H9 (cell line): ENCODE results near the gene AHNAK. TPM values are rescaled to one million over a fixed set of nuclear protein-coding genes. Genes with fewer than 3 reads are reported as not detected.
A peak's percentile ranks its signal among the peaks of the same experiment; 100 is the strongest.

ENCODE experiments used
- DNase-seq: peaks from one replicate; pipeline ENCODE4 v3.0.0-alpha.2; 2017
- H2AFZ ChIP-seq: one replicate; pipeline ENCODE4 v1.6.1; 2013; ENCODE audit warnings: mild to moderate bottlenecking, low read length, control low read depth, moderate library complexity
- H2AK5ac ChIP-seq: 2 replicates; pipeline ENCODE4 v1.6.1; 2013; ENCODE audit warnings: low read length, control low read depth, mixed read lengths; ENCODE audit not compliant: insufficient read length
- H2BK120ac ChIP-seq: one replicate; pipeline ENCODE4 v1.6.1; 2013; ENCODE audit warnings: low read depth, mild to moderate bottlenecking, low read length, control low read depth, inconsistent platforms; ENCODE audit not compliant: poor library complexity, severe bottlenecking
- H2BK12ac ChIP-seq: 2 replicates; pipeline ENCODE4 v1.6.1; 2013; ENCODE audit warnings: low read length, control low read depth, mixed read lengths, low read depth; ENCODE audit not compliant: insufficient read length
- H2BK15ac ChIP-seq: 2 replicates; pipeline ENCODE4 v1.6.1; 2013; ENCODE audit warnings: low read depth, low read length, control low read depth
- H2BK20ac ChIP-seq: one replicate; pipeline ENCODE4 v1.6.1; 2013; ENCODE audit warnings: low read depth, mild to moderate bottlenecking, low read length, control low read depth, inconsistent platforms; ENCODE audit not compliant: poor library complexity, severe bottlenecking
- H2BK5ac ChIP-seq: 2 replicates; pipeline ENCODE4 v1.6.1; 2013; ENCODE audit warnings: low read length, control low read depth, mixed read lengths; ENCODE audit not compliant: insufficient read length
- H3K14ac ChIP-seq: 2 replicates; pipeline ENCODE4 v1.6.1; 2013; ENCODE audit warnings: low read length, control low read depth; ENCODE audit not compliant: insufficient read depth
- H3K18ac ChIP-seq: 2 replicates; pipeline ENCODE4 v1.6.1; 2013; ENCODE audit warnings: low read depth, mild to moderate bottlenecking, mixed read lengths, low read length, control low read depth; ENCODE audit not compliant: insufficient read length
- H3K23ac ChIP-seq: 2 replicates; pipeline ENCODE4 v1.6.1; 2013; ENCODE audit warnings: low read length, control low read depth, mixed read lengths, low read depth; ENCODE audit not compliant: insufficient read length
- H3K23me2 ChIP-seq: 2 replicates; pipeline ENCODE4 v1.6.1; 2013; ENCODE audit warnings: low read depth, mild to moderate bottlenecking, mixed read lengths, low read length, control low read depth; ENCODE audit not compliant: insufficient read length, poor library complexity, severe bottlenecking
- H3K27ac ChIP-seq: 2 replicates; pipeline ENCODE4 v1.5.1; 2013; ENCODE audit warnings: low read length, control low read depth, mixed read lengths, low read depth; ENCODE audit not compliant: insufficient read length
- H3K27me3 ChIP-seq: 2 replicates; pipeline ENCODE4 v1.6.1; 2013; ENCODE audit warnings: low read length, control low read depth, inconsistent platforms; ENCODE audit not compliant: insufficient read depth
- H3K4ac ChIP-seq: 2 replicates; pipeline ENCODE4 v1.6.1; 2013; ENCODE audit warnings: low read depth, mild to moderate bottlenecking, control low read depth, inconsistent platforms, low read length, moderate library complexity
- H3K4me1 ChIP-seq: 2 replicates; pipeline ENCODE4 v1.6.1; 2013; ENCODE audit warnings: low read length, control low read depth, inconsistent platforms; ENCODE audit not compliant: insufficient read depth
- H3K4me2 ChIP-seq: 2 replicates; pipeline ENCODE4 v1.6.1; 2013; ENCODE audit warnings: low read length, control low read depth, mixed read lengths; ENCODE audit not compliant: insufficient read length, insufficient read depth
- H3K56ac ChIP-seq: 2 replicates; pipeline ENCODE4 v1.6.1; 2013; ENCODE audit warnings: low read depth, mild to moderate bottlenecking, mixed read lengths, low read length, control low read depth; ENCODE audit not compliant: insufficient read length
- H3K79me1 ChIP-seq: 2 replicates; pipeline ENCODE4 v1.6.1; 2013; ENCODE audit warnings: low read depth, mild to moderate bottlenecking, moderate library complexity, low read length, control low read depth, inconsistent platforms; ENCODE audit not compliant: insufficient read depth, poor library complexity, severe bottlenecking
- H3K79me2 ChIP-seq: 2 replicates; pipeline ENCODE4 v1.6.1; 2013; ENCODE audit warnings: low read length, control low read depth, inconsistent platforms; ENCODE audit not compliant: insufficient read depth
- H3K9ac ChIP-seq: 2 replicates; pipeline ENCODE4 v1.6.1; 2013; ENCODE audit warnings: low read length, control low read depth, mixed read lengths; ENCODE audit not compliant: insufficient read length; ENCODE audit errors: extremely low read depth
- H3K9me3 ChIP-seq: one replicate; pipeline ENCODE4 v1.6.1; 2013; ENCODE audit warnings: low read depth, low read length, inconsistent platforms; ENCODE audit not compliant: control insufficient read depth
- H3T11ph ChIP-seq: one replicate; pipeline ENCODE4 v1.6.1; 2013; ENCODE audit warnings: mild to moderate bottlenecking, low read length, control low read depth, inconsistent platforms
- H4K20me1 ChIP-seq: one replicate; pipeline ENCODE4 v1.6.1; 2013; ENCODE audit not compliant: control insufficient read depth, insufficient read length, insufficient read depth
- H4K5ac ChIP-seq: 2 replicates; pipeline ENCODE4 v1.6.1; 2013; ENCODE audit warnings: low read depth, mild to moderate bottlenecking, mixed read lengths, low read length, control low read depth; ENCODE audit not compliant: insufficient read length
- H4K8ac ChIP-seq: replicated peaks from 2 replicates; pipeline ENCODE4 v1.6.1; 2013; ENCODE audit warnings: low read length, control low read depth, mixed read lengths, low read depth; ENCODE audit not compliant: insufficient read length
- H4K91ac ChIP-seq: 2 replicates; pipeline ENCODE4 v1.6.1; 2013; ENCODE audit warnings: low read depth, mild to moderate bottlenecking, moderate library complexity, mixed read lengths, low read length, control low read depth; ENCODE audit not compliant: insufficient read length
- H3K27ac Mint-ChIP-seq, 3 experiments: 2 replicates in 2 of 3; 3 replicates in 1 of 3; pipeline ENCODE4 v1.8.0; 2020 to 2021; ENCODE audit warnings: mixed read lengths in 3 of 3, mild to moderate bottlenecking in 1 of 3, moderate library complexity in 1 of 3
- H3K27me3 Mint-ChIP-seq: 2 replicates; pipeline ENCODE4 v1.8.0; 2021; ENCODE audit warnings: low read depth, mild to moderate bottlenecking, moderate library complexity, mixed read lengths
- H3K36me3 Mint-ChIP-seq, 3 experiments: 2 replicates in 2 of 3; 3 replicates in 1 of 3; pipeline ENCODE4 v1.8.0; 2020 to 2021; ENCODE audit warnings: low read depth in 3 of 3, mixed read lengths in 3 of 3; ENCODE audit not compliant: insufficient read depth in 1 of 3
- H3K4me1 Mint-ChIP-seq, 2 experiments: 2 replicates each; pipeline ENCODE4 v1.8.0; 2020; ENCODE audit warnings: mixed read lengths in 2 of 2
- H3K4me3 Mint-ChIP-seq, 2 experiments: 2 replicates in 1 of 2; 3 replicates in 1 of 2; pipeline ENCODE4 v1.8.0; 2020 to 2021; ENCODE audit warnings: mild to moderate bottlenecking in 2 of 2, mixed read lengths in 2 of 2, moderate library complexity in 1 of 2
- H3K9me3 Mint-ChIP-seq, 2 experiments: 2 replicates in 1 of 2; 3 replicates in 1 of 2; pipeline ENCODE4 v1.8.0; 2020; ENCODE audit warnings: mild to moderate bottlenecking in 2 of 2, mixed read lengths in 2 of 2, moderate library complexity in 1 of 2
- CTCF ChIP-seq: fragments of 200-600 bp; sonication (generic); conservative IDR thresholded peaks from 3 replicates; pipeline ENCODE4 v1.8.0; 2021; ENCODE audit warnings: antibody characterized with exemption, mild to moderate bottlenecking
- whole genome bisulfite sequencing: extraction: QIAGEN DNeasy Blood & Tissue Kit; methylation state at CpG from one replicate; pipeline ENCODE4 v1.1.7; 2013; ENCODE audit warnings: missing lambda C conversion rate, low lambda C conversion rate, mixed read lengths; ENCODE audit not compliant: insufficient read length; ENCODE audit errors: extremely low coverage; 5-methylcytosine and 5-hydroxymethylcytosine counted together
- total RNA-seq: library from RNA; stranded (reverse); gene quantifications from 2 replicates; pipeline ENCODE4 v1.2.1, GENCODE V29; 2021

Gene AHNAK
- total RNA-seq, 1 experiment from 2014 or later = 15.2 TPM

GRCh38 chr11:62472063-62472884, 74.3 kb downstream of the AHNAK start:
- Histone ChIP-seq H3K27ac (no peak overlapping the region), H3K14ac (no peak overlapping the region; the same call in 1 of the 2 replicates), H2BK12ac (no peak overlapping the region), H3K56ac (no peak overlapping the region), H3K18ac (no peak overlapping the region), H3K23me2 (no peaks in the 10 kb centered on the region), H2AK5ac (no peak overlapping the region), H3K4ac (no peak overlapping the region), H4K8ac (no peak overlapping the region), H2AFZ (no peak overlapping the region), H2BK20ac (no peak overlapping the region), H2BK5ac (no peak overlapping the region), H3K4me2 (no peak overlapping the region), H3K9ac (no peak overlapping the region), H3K79me1 (no peaks in the 10 kb centered on the region), H3K23ac (no peak overlapping the region), H4K91ac (no peak overlapping the region), H2BK120ac (no peak overlapping the region), H3T11ph (no peak overlapping the region), H3K27me3 (no peaks in the 10 kb centered on the region), H4K20me1 (no peaks in the 10 kb centered on the region), H2BK15ac (no peak overlapping the region), H3K9me3 (no peaks in the 10 kb centered on the region), H4K5ac (no peak overlapping the region), H3K79me2 (no peaks in the 10 kb centered on the region), H3K4me1 (no peaks in the 10 kb centered on the region)
- H3K36me3 Mint-ChIP-seq = no peaks in the 10 kb centered on the region
- H3K27me3 Mint-ChIP-seq = peaks cover 4% of the 10 kb centered on the region
- H3K9me3 Mint-ChIP-seq = no peaks in the 10 kb centered on the region
- TF ChIP-seq CTCF = no peak
- H3K4me1 Mint-ChIP-seq = peaks cover 6 to 9% of the 10 kb centered on the region in 2 experiments; a peak in 3 of 4 replicates
- H3K27ac Mint-ChIP-seq = peak overlapping the region; percentile 12 to 62 (median 14); a peak in 4 of 7 replicates
- no peak for DNase-seq
- no CpG with 5 or more reads among the region's 9 CpGs for WGBS
- no peak overlapping the region for H3K4me3 Mint-ChIP-seq
